SK-N-SH treated with all-trans-retinoic acid at 6 μM for 48 hours (cell line): ENCODE data around the gene ZNF32.

Source experiments
- ATAC-seq: fragments of 200-7000 bp; cut with Tn5 transposase; 3 replicates; pipeline ENCODE4 v1.9.1; 2020; ENCODE audit warnings: mild to moderate bottlenecking, moderate library complexity
- ARNTL ChIP-seq: fragments of 450-650 bp; formaldehyde crosslinking; IDR thresholded peaks from 2 replicates; pipeline ENCODE4 v1.5.0; 2020; ENCODE audit warnings: low read depth, mild to moderate bottlenecking, moderate library complexity, borderline replicate concordance
- BACH2 ChIP-seq: fragments of 250-450 bp; sonication (Bioruptor Pico); IDR thresholded peaks from 2 replicates; pipeline ENCODE4 v1.9.0; 2021; ENCODE audit warnings: mild to moderate bottlenecking, borderline replicate concordance
- CSDC2 ChIP-seq: fragments of 250-450 bp; sonication (Bioruptor Pico); IDR thresholded peaks from 2 replicates; pipeline ENCODE4 v1.5.0; 2020; ENCODE audit warnings: mild to moderate bottlenecking, moderate library complexity
- ESRRG ChIP-seq: fragments of 250-450 bp; sonication (Bioruptor Pico); IDR thresholded peaks from 2 replicates; pipeline ENCODE4 v1.6.1; 2021; ENCODE audit warnings: mild to moderate bottlenecking
- ISL1 ChIP-seq: fragments of 250-450 bp; sonication (Bioruptor Pico); IDR thresholded peaks from 2 replicates; pipeline ENCODE4 v2.1.2; 2022; ENCODE audit warnings: mild to moderate bottlenecking, moderate library complexity
- PPARA ChIP-seq: fragments of 250-450 bp; sonication (Bioruptor Pico); IDR thresholded peaks from 2 replicates; pipeline ENCODE4 v1.5.0; 2020; ENCODE audit warnings: mild to moderate bottlenecking, borderline replicate concordance
- RARB ChIP-seq: fragments of 250-450 bp; sonication (Bioruptor Pico); IDR thresholded peaks from 2 replicates; pipeline ENCODE4 v1.8.0; 2021; ENCODE audit warnings: mild to moderate bottlenecking, moderate library complexity
- SNAI2 ChIP-seq: fragments of 250-450 bp; sonication (Bioruptor Pico); IDR thresholded peaks from 2 replicates; pipeline ENCODE4 v1.5.0; 2020; ENCODE audit warnings: mild to moderate bottlenecking, moderate library complexity
- TCF4 ChIP-seq: fragments of 250-450 bp; sonication (Bioruptor Pico); IDR thresholded peaks from 2 replicates; pipeline ENCODE4 v1.8.0; 2021; ENCODE audit warnings: mild to moderate bottlenecking, moderate library complexity, borderline replicate concordance
- TOX ChIP-seq: fragments of 250-450 bp; sonication (Bioruptor Pico); IDR thresholded peaks from 2 replicates; pipeline ENCODE4 v1.8.0; 2021; ENCODE audit warnings: mild to moderate bottlenecking, moderate library complexity, borderline replicate concordance
- ZC3H10 ChIP-seq: fragments of 250-450 bp; sonication (Bioruptor Pico); IDR thresholded peaks from 2 replicates; pipeline ENCODE4 v1.5.1; 2021; ENCODE audit warnings: mild to moderate bottlenecking, moderate library complexity
- ZFP3 ChIP-seq: fragments of 250-450 bp; sonication (Bioruptor Pico); IDR thresholded peaks from 2 replicates; pipeline ENCODE4 v1.5.0; 2020; ENCODE audit warnings: mild to moderate bottlenecking, moderate library complexity
- ZFP30 ChIP-seq: fragments of 450-650 bp; formaldehyde crosslinking; IDR thresholded peaks from 2 replicates; pipeline ENCODE4 v1.5.0; 2022; ENCODE audit warnings: mild to moderate bottlenecking, moderate library complexity
- ZNF565 ChIP-seq: fragments of 450-650 bp; formaldehyde crosslinking; conservative IDR thresholded peaks from 2 replicates; pipeline ENCODE4 v1.5.0; 2020; ENCODE audit warnings: low read depth, mild to moderate bottlenecking, moderate library complexity
- ZNF70 ChIP-seq: fragments of 450-650 bp; formaldehyde crosslinking; IDR thresholded peaks from 2 replicates; pipeline ENCODE4 v1.5.0; 2020; ENCODE audit warnings: mild to moderate bottlenecking, moderate library complexity
- TF ChIP-seq, protein P1 (sequence below): fragments of 250-450 bp; sonication (Bioruptor Pico); IDR thresholded peaks from 2 replicates; pipeline ENCODE4 v1.5.1; 2020; ENCODE audit warnings: low read depth, mild to moderate bottlenecking, moderate library complexity
- TF ChIP-seq, protein P2 (sequence below): fragments of 250-450 bp; sonication (Bioruptor Pico); IDR thresholded peaks from 2 replicates; pipeline ENCODE4 v1.5.1; 2021; ENCODE audit warnings: mild to moderate bottlenecking, moderate library complexity
- TF ChIP-seq, protein P3 (sequence below): fragments of 250-450 bp; sonication (Bioruptor Pico); IDR thresholded peaks from 2 replicates; pipeline ENCODE4 v1.8.0; 2020; ENCODE audit warnings: mild to moderate bottlenecking, moderate library complexity, borderline replicate concordance
- TF ChIP-seq, protein P4 (sequence below): fragments of 250-450 bp; sonication (Bioruptor Pico); IDR thresholded peaks from 2 replicates; pipeline ENCODE4 v1.5.0; 2020; ENCODE audit warnings: mild to moderate bottlenecking, moderate library complexity
- TF ChIP-seq, protein P5 (sequence below): fragments of 250-450 bp; sonication (Bioruptor Pico); IDR thresholded peaks from 2 replicates; pipeline ENCODE4 v1.8.0; 2021; ENCODE audit warnings: low read depth, mild to moderate bottlenecking, moderate library complexity, borderline replicate concordance

The ZNF32 gene

DNA sequence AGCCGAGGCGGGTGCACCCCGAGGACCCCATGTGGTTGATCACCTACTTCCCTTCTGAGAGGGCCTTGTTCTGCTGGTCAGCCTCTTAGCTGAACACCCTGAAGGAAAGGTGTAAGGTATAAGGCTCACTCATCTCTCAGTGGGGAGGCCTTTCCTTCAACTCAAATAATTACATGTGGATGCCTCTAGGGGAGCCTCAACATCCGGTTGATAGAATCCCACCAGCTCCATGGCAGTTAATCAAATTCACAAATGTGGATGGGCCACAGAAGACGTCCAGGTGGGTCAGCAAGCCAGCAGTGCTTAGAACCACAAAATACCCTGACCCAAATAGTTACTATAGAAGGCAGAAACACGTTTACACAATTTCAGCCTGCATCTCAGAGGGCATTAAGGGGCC is 37.7 kb upstream of the ZNF32 start:
- ATAC-seq = no peak
- no peak for TF ChIP-seq ISL1 (CRISPR knock-in tag)
- TF ChIP-seq PPARA = no peak
- no peak for TF ChIP-seq TOX (CRISPR knock-in tag)
- no peak for TF ChIP-seq CSDC2 (CRISPR knock-in tag)
- TF ChIP-seq, protein P1, sequence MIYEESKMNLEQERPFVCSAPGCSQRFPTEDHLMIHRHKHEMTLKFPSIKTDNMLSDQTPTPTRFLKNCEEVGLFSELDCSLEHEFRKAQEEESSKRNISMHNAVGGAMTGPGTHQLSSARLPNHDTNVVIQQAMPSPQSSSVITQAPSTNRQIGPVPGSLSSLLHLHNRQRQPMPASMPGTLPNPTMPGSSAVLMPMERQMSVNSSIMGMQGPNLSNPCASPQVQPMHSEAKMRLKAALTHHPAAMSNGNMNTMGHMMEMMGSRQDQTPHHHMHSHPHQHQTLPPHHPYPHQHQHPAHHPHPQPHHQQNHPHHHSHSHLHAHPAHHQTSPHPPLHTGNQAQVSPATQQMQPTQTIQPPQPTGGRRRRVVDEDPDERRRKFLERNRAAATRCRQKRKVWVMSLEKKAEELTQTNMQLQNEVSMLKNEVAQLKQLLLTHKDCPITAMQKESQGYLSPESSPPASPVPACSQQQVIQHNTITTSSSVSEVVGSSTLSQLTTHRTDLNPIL (CRISPR knock-in tag) = no peak
- no peak for TF ChIP-seq BACH2 (CRISPR knock-in tag)
- no peak for TF ChIP-seq ESRRG
- TF ChIP-seq RARB (CRISPR knock-in tag) = no peak
- no peak for TF ChIP-seq SNAI2 (CRISPR knock-in tag)
- TF ChIP-seq ZNF565 (CRISPR knock-in tag) = no peak
- TF ChIP-seq ZC3H10 = no peak
- TF ChIP-seq, protein P2, sequence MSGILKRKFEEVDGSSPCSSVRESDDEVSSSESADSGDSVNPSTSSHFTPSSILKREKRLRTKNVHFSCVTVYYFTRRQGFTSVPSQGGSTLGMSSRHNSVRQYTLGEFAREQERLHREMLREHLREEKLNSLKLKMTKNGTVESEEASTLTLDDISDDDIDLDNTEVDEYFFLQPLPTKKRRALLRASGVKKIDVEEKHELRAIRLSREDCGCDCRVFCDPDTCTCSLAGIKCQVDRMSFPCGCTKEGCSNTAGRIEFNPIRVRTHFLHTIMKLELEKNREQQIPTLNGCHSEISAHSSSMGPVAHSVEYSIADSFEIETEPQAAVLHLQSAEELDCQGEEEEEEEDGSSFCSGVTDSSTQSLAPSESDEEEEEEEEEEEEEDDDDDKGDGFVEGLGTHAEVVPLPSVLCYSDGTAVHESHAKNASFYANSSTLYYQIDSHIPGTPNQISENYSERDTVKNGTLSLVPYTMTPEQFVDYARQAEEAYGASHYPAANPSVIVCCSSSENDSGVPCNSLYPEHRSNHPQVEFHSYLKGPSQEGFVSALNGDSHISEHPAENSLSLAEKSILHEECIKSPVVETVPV (CRISPR knock-in tag) = no peak
- no peak for TF ChIP-seq TCF4 (CRISPR knock-in tag)
- no peak for TF ChIP-seq ZFP3 (CRISPR knock-in tag)
- no peak for TF ChIP-seq ZFP30 (CRISPR knock-in tag)

DNA sequence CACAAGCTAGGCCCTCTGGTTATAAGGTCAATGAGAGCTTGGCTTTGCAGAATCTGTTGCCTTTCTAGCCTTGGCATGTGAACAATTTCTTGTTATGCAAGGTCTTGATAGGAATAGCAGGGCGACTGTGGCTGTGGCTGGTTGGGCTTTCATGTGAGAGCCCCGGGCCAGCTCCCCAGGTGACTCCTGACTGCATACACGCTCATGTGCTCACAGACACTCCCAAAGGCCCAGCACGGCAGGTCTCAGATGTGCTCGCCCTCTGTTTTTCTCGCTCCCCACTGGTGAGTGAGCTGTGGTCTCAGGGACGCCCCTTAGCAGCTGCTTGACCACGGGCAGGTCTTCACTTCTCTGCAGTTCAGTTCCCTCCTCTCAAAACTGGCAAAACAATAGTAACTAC is 37.1 kb upstream of the ZNF32 start:
- ATAC-seq = no peak
- TF ChIP-seq, protein P3, sequence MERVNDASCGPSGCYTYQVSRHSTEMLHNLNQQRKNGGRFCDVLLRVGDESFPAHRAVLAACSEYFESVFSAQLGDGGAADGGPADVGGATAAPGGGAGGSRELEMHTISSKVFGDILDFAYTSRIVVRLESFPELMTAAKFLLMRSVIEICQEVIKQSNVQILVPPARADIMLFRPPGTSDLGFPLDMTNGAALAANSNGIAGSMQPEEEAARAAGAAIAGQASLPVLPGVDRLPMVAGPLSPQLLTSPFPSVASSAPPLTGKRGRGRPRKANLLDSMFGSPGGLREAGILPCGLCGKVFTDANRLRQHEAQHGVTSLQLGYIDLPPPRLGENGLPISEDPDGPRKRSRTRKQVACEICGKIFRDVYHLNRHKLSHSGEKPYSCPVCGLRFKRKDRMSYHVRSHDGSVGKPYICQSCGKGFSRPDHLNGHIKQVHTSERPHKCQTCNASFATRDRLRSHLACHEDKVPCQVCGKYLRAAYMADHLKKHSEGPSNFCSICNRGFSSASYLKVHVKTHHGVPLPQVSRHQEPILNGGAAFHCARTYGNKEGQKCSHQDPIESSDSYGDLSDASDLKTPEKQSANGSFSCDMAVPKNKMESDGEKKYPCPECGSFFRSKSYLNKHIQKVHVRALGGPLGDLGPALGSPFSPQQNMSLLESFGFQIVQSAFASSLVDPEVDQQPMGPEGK (CRISPR knock-in tag) = no peak
- TF ChIP-seq RARB (CRISPR knock-in tag) = no peak
- TF ChIP-seq, all 23 proteins: peak for 0

DNA sequence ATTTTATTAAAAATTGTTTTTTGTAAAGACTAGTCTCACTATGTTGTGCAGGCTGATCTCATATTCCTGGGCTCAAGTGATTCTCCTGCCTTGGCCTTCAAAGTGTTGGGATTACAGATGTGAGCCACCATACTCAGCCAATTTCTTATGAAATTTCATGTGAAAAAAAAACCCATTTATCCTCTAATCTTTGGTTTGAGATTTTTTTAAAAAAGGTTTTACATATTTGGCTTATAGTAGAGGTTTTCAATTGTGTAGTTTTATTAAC is 35.5 kb upstream of the ZNF32 start:
- no peak for ATAC-seq
- no peak for TF ChIP-seq ZNF70 (CRISPR knock-in tag)
- no peak for TF ChIP-seq ZNF565 (CRISPR knock-in tag)
- no peak for TF ChIP-seq ESRRG
- no peak for TF ChIP-seq CSDC2 (CRISPR knock-in tag)

DNA sequence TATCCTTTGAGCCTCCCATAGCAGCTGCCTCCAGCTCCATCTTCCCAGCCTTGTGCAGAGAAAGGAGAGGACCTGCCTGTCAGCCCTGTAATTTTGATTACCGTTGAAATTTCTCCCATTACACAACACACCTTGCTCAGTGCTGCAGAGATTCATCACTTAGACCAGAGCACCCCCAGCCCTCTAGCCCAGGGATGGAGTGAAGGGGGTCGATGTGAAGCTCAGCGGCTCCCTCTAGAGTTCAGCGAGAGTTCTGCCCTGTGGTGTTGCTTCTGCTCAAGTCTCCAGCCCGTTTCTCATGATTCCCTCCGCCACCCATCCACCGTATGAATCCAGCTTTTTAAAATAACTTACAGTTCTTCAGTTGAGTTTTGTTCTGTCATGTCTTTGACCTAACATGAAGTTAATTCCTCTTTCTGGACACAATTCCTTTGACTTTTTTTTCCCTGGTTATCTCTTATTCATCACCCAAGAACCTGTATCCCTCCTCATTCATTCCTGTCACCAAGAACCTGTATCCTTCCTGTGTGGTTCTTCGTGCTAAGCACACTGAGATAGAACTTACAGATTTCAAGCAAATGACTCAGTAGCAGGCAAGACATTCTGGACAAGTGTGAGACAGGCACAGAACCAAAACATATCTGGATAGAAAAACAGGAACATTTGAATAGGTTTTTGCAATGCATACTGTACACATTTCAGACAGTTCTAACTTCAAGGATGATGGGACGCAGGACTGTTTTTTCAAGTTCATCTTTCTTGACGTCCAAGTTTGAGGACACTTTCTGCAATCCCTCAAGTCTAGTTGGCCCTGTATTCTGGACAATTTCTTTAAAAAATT is 35.0 kb upstream of the ZNF32 start:
- TF ChIP-seq, protein P2 (CRISPR knock-in tag) = no peak
- ATAC-seq = peak; percentile 61; the same call in 2 of the 3 replicates

DNA sequence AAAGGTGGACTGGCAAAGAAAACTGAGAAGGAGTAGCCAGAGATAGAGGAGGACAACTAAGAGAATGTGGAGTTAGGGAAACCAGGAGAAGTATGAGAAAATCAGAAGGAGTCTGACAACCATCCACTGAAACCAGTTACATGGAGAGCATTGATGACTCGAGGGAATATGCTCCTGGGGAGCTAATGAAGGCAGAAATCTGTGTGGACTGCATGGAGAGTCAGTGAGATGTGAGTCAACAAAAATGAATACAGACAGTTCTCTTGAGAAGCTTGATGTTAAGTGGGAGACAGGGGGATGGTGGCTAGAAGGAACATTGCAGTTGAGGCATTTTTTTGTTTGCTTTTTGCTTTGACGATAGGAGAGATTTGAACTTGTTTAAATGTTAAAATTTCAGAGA is 34.3 kb upstream of the ZNF32 start:
- no peak for ATAC-seq
- TF ChIP-seq ZNF565 (CRISPR knock-in tag) (no peak), ZFP30 (CRISPR knock-in tag) (no peak), CSDC2 (CRISPR knock-in tag) (no peak), ISL1 (CRISPR knock-in tag) (no peak), RARB (CRISPR knock-in tag) (no peak), ARNTL (CRISPR knock-in tag) (no peak)
- TF ChIP-seq, protein P4, sequence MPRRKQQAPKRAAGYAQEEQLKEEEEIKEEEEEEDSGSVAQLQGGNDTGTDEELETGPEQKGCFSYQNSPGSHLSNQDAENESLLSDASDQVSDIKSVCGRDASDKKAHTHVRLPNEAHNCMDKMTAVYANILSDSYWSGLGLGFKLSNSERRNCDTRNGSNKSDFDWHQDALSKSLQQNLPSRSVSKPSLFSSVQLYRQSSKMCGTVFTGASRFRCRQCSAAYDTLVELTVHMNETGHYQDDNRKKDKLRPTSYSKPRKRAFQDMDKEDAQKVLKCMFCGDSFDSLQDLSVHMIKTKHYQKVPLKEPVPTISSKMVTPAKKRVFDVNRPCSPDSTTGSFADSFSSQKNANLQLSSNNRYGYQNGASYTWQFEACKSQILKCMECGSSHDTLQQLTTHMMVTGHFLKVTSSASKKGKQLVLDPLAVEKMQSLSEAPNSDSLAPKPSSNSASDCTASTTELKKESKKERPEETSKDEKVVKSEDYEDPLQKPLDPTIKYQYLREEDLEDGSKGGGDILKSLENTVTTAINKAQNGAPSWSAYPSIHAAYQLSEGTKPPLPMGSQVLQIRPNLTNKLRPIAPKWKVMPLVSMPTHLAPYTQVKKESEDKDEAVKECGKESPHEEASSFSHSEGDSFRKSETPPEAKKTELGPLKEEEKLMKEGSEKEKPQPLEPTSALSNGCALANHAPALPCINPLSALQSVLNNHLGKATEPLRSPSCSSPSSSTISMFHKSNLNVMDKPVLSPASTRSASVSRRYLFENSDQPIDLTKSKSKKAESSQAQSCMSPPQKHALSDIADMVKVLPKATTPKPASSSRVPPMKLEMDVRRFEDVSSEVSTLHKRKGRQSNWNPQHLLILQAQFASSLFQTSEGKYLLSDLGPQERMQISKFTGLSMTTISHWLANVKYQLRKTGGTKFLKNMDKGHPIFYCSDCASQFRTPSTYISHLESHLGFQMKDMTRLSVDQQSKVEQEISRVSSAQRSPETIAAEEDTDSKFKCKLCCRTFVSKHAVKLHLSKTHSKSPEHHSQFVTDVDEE = no peak
- TF ChIP-seq, protein P2 (CRISPR knock-in tag) = no peak
- TF ChIP-seq, protein P1 (CRISPR knock-in tag) = no peak
- TF ChIP-seq, protein P5, sequence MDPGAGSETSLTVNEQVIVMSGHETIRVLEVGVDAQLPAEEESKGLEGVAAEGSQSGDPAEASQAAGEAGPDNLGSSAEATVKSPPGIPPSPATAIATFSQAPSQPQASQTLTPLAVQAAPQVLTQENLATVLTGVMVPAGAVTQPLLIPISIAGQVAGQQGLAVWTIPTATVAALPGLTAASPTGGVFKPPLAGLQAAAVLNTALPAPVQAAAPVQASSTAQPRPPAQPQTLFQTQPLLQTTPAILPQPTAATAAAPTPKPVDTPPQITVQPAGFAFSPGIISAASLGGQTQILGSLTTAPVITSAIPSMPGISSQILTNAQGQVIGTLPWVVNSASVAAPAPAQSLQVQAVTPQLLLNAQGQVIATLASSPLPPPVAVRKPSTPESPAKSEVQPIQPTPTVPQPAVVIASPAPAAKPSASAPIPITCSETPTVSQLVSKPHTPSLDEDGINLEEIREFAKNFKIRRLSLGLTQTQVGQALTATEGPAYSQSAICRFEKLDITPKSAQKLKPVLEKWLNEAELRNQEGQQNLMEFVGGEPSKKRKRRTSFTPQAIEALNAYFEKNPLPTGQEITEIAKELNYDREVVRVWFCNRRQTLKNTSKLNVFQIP = no peak
